HG03045 (cell line): ENCODE measurements around the gene DCUN1D2.
A peak's percentile ranks its signal among the peaks of the same experiment; 100 is the strongest.
"Not testable (repeated sequence)": the region's sequence is repeated elsewhere in the genome, so short reads cannot be mapped to it uniquely, and the experiment has no call there.

ENCODE experiments used
- ATAC-seq: cut with Tn5 transposase; IDR thresholded peaks from one replicate; pipeline ENCODE4 v1.9.1; 2021; ENCODE audit warnings: mild to moderate bottlenecking, moderate library complexity; ENCODE audit not compliant: unreplicated experiment

The DCUN1D2 gene

DNA sequence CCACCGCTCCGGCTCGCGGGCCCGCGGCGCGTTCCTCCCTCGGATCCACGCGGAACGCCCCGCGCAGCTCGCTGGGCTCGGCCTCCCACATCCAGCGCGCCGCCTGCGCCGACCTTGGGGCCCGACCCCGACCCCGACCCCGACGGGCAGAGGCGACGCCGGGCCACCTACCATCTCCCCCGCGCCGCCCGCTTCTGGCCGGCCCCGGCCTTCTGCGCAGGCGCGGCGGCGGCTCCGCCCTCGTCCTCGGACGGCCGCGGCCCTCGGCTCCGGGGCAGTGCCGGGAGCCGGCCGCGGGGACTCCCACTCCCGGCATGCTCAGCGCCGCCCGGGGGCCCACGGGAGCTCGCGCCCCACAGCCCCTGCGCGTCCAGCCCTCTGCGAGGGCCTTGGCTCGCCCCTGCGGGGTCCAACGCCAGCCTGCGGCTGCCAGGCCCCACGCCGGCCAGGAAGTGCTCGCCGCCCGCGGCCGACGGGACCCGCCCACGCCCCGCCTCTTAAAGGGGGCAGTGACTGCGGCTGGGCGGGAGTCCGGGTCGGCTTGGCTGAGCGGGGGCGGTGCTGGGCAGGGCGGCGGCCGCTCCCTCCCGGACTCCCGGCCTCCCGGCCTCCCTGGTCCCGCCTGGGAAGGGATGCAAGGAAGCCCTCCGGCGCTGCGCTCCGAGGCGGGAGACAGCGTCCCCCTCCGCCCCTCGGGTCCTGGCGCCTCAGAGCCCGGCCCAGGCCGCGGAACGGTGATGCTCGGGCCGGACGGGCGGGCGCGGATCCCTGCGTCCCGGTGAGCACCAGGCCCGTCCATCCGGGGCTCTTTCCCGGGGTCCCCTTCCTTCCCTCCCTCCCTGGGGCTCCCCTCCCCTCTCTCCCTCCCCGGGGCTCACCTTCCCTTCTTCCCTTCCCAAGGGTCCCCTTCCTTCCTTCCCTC is at the start of gene DCUN1D2:
Gene DCUN1D2 (minus strand): TSS at position 216 of the 922 bp plus-strand sequence. CDS start 42 bp downstream, at position 174.
- ATAC-seq = peak; percentile 82

DNA sequence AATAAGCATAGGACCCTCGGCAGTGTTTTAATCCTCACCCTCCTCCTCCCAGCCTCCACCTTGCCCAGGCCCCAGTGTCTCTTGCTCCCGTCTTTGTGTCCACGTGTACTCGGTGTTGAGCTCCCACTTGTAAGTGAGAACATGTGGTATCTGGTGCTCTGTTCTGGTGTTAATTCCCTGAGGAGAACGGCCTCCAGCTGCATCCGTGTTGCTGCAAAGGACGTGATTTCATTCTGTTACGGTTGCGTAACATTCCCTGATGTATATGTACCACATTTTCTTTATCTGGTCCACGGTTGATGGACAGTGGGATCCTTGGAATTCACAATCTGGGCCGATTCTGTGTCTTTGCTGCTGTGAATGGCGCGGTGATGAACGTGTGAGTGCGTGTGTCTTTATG is 49.3 kb upstream of the DCUN1D2 start:
- ATAC-seq = no peak

DNA sequence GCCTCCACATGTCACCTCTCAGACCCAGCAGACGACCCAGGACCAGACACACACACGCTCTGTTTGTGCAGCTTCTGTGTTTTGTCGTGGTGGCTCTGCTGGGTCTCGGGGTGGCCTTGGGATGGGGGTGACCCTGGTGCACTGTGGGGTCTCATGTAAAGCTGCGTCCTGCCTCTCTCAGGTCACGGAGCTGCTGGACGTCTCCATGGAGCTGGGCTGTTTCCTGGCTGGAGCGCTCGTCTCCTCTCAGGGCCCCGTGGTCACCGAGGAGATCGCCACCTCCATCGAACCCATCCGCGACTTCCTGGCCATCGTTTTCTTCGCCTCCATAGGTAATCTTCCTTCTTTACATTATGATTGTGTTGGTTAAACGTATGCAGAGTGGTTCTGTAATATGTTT is 48.7 kb upstream of the DCUN1D2 start:
- ATAC-seq = no peak

DNA sequence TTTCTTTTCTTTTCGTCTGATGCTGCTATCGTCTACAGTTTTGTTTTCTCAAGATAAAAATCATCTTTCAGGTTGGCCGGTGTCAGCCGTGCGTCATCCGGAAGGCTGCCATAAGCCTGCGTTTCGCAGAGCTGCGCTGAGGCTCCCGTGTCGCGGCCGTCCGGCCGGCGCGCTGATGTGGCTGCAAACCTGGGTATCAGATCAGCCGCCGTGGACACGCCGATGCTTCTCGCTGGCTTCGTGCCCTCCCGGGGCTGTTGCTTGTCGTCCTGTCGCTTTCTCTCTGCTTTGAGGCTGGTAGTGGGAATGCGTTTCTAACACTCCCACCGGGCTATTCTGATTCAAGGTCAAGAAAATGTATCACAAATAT is 48.2 kb upstream of the DCUN1D2 start:
- ATAC-seq = no peak

DNA sequence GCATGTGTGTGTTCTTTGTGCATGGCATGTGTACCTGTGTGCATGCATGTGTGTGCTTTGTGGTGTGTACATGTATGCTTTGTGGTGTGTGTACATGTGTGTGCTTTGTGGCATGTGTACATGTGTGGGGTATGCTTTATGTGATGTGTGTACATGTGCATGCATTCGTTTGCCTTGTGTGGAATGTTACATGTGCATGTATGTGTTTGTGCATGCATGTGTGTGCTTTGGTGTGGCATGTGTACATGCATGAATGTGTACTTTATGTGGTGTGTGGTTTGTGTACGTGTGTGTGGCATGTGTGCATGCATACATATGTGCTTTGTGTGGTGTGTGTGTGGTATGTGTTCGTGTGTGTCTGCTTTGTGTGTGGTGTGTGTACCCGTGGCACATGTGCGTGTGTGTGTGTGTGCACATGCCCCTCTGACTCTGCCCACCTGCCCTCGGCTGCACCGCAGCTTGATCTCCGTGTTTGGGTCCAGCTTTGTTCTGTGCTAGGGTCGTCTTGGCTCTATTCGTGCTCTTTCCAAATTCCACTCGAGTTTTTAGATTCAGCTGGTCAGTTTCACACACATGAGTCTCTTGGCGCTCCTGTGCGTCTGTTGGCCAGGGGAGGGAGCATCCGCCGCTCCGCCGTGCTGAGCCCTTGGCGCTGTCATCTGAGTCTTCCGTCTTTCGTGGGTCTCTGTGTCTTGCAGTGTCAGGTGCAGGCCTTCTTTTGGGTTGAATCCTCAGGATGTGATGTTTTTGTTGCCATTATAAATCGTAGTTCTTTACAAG is 47.6 kb upstream of the DCUN1D2 start:
- ATAC-seq = no peak

DNA sequence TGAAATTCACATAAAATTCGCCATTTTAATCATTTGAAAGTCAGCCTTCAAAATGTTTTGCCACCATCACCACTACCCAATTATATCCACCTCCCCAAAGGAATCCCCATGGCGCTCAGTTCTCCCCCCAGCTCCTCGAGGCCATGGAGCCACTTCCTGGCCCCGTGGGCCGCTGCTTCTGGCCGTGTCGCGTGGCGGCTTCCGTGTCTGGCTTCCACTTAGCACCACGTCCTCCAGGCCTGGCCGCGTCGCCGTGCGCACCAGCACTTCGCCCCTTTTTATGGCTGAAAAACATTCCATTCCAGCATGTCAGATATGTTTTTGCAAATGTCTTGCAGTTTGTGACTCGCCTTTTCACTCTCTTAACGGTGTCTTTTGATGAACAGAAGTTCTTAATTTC is 46.7 kb upstream of the DCUN1D2 start:
- no peak for ATAC-seq

DNA sequence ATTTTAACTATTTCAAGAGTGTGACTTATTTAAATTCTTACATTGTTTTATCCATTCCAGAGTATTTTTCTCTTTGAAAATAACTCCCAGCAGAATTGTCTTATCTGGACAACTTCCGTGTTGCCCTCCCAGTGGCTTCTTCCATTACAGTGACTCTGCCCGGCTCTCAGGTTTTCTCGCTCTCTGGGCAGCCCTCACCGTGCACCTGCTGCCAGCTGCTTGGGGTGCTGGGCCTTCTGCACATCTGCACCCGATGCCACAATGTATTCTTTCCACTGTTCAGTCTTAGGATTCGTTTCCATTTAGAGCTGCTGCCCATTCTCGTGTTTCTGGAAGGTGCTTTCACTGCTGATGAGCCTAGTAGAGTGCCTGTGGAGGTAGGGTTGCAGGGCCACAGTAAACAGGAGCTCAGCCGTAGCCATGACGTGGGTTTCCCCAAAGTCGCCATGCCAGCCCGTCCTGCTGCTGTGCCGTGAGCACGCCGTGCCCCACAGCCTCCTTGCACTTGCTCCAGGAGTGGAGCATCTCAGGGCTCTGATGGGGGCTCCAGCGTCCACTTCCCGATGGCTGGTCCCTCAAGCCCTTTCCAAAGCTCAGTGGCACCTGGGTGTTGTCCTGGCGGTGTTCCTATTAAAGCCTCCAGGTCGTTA is 46.1 kb upstream of the DCUN1D2 start:
- no peak for ATAC-seq

DNA sequence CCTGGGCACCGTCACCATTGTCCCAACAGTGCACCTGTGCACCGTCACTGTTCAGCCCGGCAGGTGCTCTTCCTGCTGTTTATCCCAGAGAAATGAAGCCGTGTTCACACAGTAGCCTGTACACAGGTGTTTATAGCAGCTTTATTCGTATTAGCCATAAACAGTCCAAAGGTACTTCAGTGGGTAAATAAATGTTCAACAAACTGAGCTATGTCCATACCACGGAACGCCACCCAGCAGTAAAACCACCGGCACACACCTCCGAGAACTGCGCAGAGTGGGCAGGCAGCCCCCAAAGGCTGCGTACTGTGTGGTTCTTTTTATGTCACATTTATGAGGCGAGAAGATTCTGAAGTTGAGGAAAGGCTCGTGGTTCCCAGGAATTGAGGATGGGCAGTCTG is 44.9 kb upstream of the DCUN1D2 start:
- ATAC-seq = no peak

DNA sequence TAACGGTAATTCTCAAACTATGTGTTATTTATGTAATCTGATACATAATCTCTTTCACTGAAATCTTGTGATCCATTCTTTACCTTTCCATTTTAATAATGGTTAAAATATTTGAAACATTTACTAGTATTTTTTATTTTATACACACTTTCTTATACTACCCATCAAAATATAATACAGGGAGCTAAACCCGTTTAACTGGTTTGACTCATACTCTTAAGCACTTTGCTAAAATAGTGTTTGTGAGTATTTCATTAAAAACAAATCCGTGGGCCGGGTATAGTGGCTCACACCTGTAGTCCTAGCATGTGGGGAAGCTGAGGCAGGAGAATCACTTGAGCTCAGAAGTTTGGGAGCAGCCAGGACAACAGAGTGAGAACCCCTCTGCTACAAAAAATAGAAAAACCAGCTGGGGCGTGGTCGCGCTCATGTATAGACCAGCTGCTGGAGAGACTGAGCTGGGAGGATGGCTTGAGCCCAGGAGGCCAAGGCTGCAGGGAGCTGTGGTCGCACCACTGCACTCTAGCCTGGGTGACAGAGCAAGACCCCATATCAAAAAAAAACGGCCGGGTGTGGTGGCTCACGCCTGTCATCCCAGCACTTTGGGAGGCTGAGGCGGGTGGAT is 43.8 kb upstream of the DCUN1D2 start:
- ATAC-seq = no peak

DNA sequence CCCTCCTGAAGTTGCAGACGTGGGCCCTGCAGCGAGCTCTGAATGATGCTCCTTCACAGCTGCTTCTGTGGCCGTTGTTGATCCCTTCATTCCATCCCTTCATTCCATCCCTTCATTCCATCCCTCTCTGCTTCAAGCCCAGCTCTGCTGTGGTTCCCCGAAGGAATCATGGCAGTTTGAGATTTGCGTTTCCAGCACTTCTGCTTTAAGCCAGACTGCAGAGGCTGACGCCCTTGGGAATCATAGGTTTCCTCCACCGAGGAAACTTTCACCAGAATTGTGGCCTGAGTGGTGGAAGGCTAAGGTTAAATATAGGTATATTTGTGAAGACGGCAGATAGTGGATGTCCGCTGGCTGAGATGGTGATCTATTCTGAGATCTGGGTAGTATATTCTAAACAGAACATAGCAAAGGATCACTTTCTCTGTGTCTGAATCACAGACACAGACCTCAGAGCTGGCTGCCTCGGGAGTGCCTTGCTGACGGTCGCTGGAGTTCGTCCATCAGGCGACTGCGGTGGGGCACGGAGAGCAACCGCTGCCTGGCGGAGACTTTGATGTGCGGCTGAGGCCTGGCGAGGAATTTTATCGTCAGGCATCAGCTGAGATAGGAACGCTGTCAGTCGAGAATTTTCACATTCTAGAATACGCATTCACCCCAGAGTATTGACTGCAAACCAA is 42.8 kb upstream of the DCUN1D2 start:
- ATAC-seq = no peak

DNA sequence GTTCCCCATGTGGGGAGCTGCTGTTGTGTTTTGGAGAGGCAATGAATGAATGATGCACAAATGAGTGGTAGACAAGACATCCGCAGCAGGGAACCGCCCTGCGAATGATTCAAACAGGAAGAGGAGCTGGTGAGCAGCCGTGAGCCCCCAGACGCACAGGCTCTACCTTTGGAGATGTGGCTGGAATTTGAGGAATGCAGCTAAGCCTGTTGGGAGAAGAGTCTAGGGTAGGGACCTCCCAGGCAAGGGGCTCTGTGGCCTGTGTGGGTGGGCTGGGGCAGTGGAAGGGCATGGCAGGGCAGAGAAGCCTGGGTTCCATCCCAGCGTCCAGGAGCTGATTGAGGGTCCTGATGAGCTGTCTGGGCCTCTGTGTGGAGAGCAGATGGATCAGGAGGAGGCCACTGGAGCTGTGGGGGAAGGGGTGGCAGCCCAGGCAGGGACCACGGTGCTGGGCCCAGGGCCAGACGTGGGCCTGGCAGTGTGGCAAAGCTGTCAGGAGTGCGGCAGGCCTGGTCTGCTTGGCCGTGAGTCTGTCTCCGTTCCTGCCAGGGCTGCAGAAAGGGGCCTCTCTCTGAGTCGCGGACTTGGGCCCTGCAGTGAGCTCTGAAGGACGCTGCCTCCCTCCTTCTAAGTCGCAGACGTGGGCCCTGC is 41.8 kb upstream of the DCUN1D2 start:
- ATAC-seq = no peak

DNA sequence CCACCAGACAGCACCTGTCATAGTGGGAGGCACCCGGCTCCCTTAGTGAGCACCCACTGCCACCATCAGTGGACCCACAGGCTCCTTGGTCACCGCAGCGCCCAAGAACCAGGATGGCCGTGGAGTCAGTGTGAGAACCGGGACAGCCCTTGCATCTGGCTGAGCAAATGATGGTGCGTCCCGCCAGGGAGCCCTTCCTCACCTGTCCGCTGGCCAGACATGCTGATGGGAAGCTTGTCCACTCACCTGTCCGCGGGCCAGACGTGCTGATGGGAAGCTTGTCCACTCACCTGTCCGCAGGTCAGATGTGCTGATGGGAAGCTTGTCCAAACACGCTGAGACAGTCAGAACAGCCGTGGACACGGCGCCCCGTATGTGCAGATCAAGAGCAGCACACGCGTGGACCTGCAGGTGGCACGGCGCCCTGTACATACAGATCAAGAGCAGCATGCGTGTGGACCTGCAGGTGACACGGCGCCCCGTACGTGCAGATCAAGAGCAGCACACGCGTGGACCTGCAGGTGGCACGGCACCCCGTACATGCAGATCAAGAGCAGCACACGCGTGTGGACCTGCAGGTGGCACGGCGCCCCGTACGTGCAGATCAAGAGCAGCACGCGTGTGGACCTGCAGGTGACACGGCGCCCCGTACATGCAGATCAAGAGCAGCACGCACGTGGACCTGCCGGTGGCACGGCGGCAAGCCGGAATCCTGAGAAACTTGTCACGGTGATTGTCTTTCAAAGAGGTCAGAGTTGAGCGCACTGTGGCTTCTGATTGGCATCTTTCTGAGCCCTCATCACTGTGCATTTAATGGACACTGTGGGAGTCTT is 40.7 kb upstream of the DCUN1D2 start:
- ATAC-seq = no peak

DNA sequence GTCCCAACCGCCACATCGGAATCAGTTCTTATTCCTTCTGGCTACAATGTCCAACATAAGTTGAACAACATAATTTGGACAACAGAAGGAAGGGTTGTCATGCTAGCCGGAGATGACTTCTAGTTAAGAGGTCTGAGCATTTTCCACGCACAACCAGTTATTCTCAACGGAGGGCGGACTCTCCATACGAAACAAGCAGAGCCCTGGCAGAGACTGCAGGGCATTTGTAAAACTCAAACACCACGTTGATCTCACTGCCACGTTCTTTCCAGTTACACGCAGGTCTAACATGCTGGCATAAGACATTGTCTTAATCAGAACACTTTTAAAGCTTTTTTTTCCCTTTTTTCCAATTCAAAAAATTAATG is 38.3 kb upstream of the DCUN1D2 start:
- ATAC-seq = no peak

DNA sequence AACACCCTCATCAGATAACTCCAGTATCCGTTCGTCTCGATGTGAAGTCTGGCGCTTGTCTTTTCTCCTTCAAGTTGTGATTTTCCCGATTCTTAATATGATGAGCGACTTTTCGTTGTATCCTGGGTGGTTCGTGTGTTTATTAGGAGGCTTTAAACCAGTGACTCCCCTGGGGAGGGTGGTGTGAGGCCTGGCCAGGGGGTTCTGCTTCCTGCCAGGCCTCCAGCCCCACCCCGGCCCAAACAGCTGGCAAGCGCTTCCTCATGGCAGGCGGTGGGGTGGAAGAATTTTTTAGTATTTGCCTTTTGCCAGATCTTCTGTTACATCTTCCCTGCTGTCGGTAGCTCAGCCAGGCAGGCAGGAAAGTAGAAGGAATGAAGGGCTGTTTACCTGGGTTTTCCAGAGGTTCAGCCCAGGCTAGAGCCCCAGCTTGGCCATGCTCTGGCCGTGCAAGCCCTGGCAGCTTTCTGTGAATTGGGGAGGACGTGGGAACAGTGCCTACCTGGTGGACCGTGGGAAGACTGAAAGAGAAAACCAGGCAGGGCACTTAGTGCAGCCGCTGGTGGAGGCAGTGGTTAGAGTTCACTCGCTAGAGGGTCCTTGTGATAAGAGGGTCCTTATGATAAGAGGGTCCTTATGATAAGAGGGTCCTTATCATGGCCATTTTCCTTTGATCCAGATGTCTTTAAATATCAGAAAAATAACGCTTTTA is 37.7 kb upstream of the DCUN1D2 start:
- no peak for ATAC-seq

DNA sequence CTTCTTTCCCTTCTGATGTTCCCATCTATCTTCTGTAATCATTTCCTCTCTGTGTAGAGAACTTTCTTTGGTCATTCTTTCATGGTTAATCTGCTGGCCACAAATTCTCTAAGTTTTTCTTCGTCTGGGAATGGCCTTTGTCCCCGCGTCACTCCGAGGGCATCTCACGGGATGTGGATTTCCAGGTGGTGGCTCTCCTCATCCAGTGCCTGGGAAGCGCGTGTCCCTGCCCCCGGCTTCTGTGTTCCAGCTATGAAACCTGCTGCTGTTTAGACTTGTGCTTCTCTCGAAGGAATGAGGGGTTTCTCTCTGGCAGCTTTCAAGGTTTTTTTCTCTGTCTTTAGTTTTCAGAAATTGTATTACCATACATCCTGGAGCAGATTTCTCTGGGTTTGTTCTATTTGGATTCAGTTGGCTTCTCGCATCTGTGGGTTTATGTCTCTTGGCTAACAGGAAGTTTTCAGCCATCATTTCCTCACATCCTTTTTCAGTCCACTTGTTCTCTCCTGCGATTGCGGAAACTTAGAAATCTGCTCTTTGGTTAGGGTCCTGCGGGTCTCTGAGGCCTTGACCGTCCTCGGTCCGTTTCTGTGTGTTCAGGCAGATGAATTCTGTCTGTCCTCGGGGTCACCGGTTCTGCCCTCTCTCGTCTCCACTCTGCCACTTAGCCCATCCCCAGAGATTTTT is 36.9 kb upstream of the DCUN1D2 start:
- no peak for ATAC-seq

DNA sequence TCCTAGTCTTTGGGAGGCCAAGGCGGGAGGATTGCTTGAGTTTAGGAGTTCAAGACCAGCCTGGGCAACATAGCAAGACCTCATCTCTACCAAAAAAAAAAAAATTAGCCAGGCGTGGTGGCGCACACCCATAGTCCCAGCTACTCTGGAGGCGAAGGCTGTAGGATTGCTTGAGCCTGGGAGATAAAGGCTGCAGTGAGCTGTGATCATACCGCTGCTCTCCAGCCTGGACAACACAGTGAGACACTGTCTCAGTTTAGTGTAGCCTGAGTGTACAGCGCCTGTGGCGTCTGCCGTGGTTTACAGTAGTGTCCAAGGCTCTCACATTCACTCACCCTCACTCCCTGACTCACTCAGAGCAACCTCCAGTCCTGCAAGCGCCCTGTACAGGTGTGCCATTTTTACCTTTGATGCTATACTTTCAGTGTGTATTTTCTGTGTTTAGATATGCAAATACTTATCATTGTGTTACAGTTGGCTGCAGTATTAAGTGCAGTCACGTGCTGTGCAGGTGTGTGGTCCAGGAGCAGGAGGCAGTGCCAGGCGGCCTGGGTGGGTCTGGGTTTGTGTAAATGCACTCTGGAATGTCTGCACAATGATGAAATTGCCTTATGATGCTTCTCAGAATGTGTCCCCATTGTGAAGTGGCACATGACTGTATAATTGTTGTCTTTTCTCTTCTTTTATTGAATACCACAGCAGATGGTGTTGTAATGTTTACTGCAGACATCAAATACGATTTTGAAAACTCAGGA is 36.1 kb upstream of the DCUN1D2 start:
- ATAC-seq = no peak

DNA sequence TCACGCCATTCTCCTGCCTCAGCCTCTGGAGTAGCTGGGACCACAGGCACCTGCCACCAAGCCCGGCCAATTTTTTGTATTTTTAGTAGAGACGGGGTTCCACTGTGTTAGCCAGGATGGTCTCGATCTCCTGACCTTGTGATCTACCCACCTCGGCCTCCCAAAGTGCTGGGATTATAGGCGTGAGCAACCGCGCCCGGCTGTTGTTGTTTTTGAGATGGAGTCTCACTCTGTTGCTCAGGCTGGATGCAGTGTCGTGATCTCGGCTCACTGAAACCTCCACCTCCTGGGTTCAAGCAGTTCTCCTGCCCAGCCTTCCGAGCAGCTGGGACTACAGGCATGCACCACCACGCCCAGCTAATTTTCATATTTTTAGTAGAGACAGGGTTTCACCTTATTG is 31.9 kb upstream of the DCUN1D2 start:
- not testable (repeated sequence) for ATAC-seq
